ENCODE measurements around the gene CD70. TPM values are rescaled to one million over a fixed set of nuclear protein-coding genes. Genes with fewer than 3 reads are reported as not detected.
"Not testable (repeated sequence)": the region's sequence is repeated elsewhere in the genome, so short reads cannot be mapped to it uniquely, and the experiment has no call there.

Gene CD70
- total and polyA plus RNA-seq, 2 donors (not counting 1 experiment from before 2014, with no cell fraction given), result not detected

DNA sequence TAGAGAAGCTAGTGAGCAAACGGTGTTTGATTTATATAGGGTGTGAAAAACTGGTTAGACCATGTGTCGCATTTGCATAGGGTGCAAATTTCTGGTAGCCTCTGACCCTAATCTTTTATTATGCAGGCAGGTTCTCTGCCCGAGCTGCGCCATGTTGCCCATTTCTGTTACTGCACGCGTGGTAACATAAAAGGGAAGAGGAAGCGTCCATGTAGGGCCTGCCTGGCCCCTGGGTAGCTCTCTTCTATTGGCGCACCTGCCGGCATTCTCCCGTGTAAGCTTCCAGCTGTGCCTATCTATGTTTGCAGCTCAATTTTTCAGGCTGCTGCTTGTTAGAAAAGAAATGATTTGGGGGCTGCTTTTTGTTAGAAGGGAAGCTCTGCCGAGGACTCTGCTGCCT lies 14.0 kb upstream of the CD70 start:
- no peak overlapping the region for H3K4me2 ChIP-seq (ENCODE audit: extremely low read depth, insufficient read depth, low read length)
- DNase-seq (ENCODE audit: low read depth in 2 of 2), result no peak
- no peaks in the 10 kb centered on the region for H3K79me2 ChIP-seq (ENCODE audit: control insufficient read depth, insufficient read depth, low read length)
- no peak overlapping the region for H2AFZ ChIP-seq (ENCODE audit: low read length)
- no peaks in the 10 kb centered on the region for H3K27me3 ChIP-seq (ENCODE audit: control insufficient read depth, insufficient read depth, low read length)
- no peaks in the 10 kb centered on the region for H3K9me3 ChIP-seq (ENCODE audit: control insufficient read depth, insufficient read depth, low read depth, low read length)
- no peak overlapping the region for H3K9ac ChIP-seq (ENCODE audit: insufficient read depth, low read length)
- no peak overlapping the region for H3K27ac ChIP-seq (ENCODE audit: insufficient read depth, low read length)
- no peak overlapping the region for H3K4me3 ChIP-seq (replicated peaks in 1 of 4; ENCODE audit: control extremely low read depth in 1 of 4, insufficient read depth in 1 of 4, low read depth in 3 of 4, low read length in 4 of 4)
- TF ChIP-seq EZH2 (IDR thresholded peaks at IDR 0.05; ENCODE audit: low read length, missing control alignments), result no peak
- H3K4me1 ChIP-seq (ENCODE audit: control insufficient read depth, extremely low read depth, insufficient read depth, low read length), result no peaks in the 10 kb centered on the region
- no peaks in the 10 kb centered on the region for H3K36me3 ChIP-seq (ENCODE audit: control insufficient read depth, insufficient read depth, low read length)
- H4K20me1 ChIP-seq (ENCODE audit: control insufficient read depth, extremely low read depth, insufficient read depth, low read length), result no peaks in the 10 kb centered on the region

DNA sequence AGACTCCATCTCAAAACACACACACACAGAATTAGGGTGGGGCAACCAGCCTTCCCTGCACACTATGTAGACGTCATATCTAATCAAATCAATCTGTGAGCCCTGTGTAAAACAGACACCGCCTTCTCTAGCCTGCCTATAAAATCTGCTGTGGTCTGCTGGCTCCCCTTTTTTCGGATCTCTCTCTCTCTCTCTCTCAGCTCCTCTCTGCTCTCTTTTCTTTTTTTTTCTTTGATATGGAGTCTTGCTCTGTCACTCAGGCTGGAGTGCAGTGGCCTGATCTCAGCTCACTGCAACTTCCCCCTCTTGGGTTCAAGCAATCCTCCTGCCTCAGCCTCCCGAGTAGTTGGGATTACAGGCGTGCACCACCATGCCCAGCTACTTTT lies 11.8 kb upstream of the CD70 start:
- Histone ChIP-seq H3K79me2 (ENCODE audit: control insufficient read depth, insufficient read depth, low read length) (no peaks in the 10 kb centered on the region), H3K4me1 (ENCODE audit: control insufficient read depth, extremely low read depth, insufficient read depth, low read length) (no peaks in the 10 kb centered on the region), H3K4me3 (replicated peaks in 1 of 4; ENCODE audit: control extremely low read depth in 1 of 4, insufficient read depth in 1 of 4, low read depth in 3 of 4, low read length in 4 of 4) (no peak overlapping the region), H2AFZ (ENCODE audit: low read length) (no peak overlapping the region), H3K4me2 (ENCODE audit: extremely low read depth, insufficient read depth, low read length) (no peak overlapping the region), H3K9me3 (ENCODE audit: control insufficient read depth, insufficient read depth, low read depth, low read length) (no peaks in the 10 kb centered on the region), H3K36me3 (ENCODE audit: control insufficient read depth, insufficient read depth, low read length) (no peaks in the 10 kb centered on the region), H3K27ac (ENCODE audit: insufficient read depth, low read length) (no peak overlapping the region), H3K27me3 (ENCODE audit: control insufficient read depth, insufficient read depth, low read length) (no peaks in the 10 kb centered on the region), H4K20me1 (ENCODE audit: control insufficient read depth, extremely low read depth, insufficient read depth, low read length) (no peaks in the 10 kb centered on the region), H3K9ac (ENCODE audit: insufficient read depth, low read length) (no peak overlapping the region)
- DNase-seq (ENCODE audit: low read depth in 2 of 2), result no peak
- TF ChIP-seq, protein P1, sequence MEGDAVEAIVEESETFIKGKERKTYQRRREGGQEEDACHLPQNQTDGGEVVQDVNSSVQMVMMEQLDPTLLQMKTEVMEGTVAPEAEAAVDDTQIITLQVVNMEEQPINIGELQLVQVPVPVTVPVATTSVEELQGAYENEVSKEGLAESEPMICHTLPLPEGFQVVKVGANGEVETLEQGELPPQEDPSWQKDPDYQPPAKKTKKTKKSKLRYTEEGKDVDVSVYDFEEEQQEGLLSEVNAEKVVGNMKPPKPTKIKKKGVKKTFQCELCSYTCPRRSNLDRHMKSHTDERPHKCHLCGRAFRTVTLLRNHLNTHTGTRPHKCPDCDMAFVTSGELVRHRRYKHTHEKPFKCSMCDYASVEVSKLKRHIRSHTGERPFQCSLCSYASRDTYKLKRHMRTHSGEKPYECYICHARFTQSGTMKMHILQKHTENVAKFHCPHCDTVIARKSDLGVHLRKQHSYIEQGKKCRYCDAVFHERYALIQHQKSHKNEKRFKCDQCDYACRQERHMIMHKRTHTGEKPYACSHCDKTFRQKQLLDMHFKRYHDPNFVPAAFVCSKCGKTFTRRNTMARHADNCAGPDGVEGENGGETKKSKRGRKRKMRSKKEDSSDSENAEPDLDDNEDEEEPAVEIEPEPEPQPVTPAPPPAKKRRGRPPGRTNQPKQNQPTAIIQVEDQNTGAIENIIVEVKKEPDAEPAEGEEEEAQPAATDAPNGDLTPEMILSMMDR (conservative IDR thresholded peaks at IDR 0.05 in 1 of 2, IDR thresholded peaks at IDR 0.05 in 1 of 2; ENCODE audit: low read depth in 1 of 2, low read length in 2 of 2), result no peak
- TF ChIP-seq EZH2 (IDR thresholded peaks at IDR 0.05; ENCODE audit: low read length, missing control alignments), result no peak

DNA sequence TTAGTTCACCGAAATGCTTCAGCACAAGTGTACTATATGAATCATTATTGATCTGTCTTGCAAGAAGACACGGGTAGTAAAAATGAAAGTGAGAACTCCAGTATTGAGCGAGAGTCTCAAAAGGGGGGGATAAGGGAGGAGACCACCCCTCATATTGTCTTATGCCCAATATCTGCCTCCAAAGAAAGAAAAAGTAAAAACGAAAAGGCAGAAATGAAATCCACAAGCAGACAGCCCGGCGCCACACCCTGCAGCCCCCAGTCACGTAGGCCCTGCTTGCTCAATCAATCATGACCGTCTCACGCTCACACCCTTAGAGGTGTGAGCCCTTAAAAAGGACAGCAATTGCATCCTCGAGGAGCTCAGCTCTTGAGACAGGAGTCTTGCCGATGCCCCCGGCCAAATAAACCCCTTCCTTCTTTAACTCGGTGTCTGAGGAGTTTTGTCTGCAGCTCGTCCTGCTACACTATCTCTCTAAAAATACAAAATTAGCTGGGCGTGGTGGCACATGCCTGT lies 10.6 kb upstream of the CD70 start:
- H3K36me3 ChIP-seq (ENCODE audit: control insufficient read depth, insufficient read depth, low read length); H3K4me2 ChIP-seq (ENCODE audit: extremely low read depth, insufficient read depth, low read length); H4K20me1 ChIP-seq (ENCODE audit: control insufficient read depth, extremely low read depth, insufficient read depth, low read length); H3K9ac ChIP-seq (ENCODE audit: insufficient read depth, low read length); H3K27ac ChIP-seq (ENCODE audit: insufficient read depth, low read length); H3K4me3 ChIP-seq (replicated peaks in 1 of 4; ENCODE audit: control extremely low read depth in 1 of 4, insufficient read depth in 1 of 4, low read depth in 3 of 4, low read length in 4 of 4); H3K27me3 ChIP-seq (ENCODE audit: control insufficient read depth, insufficient read depth, low read length); DNase-seq (ENCODE audit: low read depth in 2 of 2); H2AFZ ChIP-seq (ENCODE audit: low read length); H3K9me3 ChIP-seq (ENCODE audit: control insufficient read depth, insufficient read depth, low read depth, low read length); H3K79me2 ChIP-seq (ENCODE audit: control insufficient read depth, insufficient read depth, low read length); H3K4me1 ChIP-seq (ENCODE audit: control insufficient read depth, extremely low read depth, insufficient read depth, low read length): not testable (repeated sequence)

DNA sequence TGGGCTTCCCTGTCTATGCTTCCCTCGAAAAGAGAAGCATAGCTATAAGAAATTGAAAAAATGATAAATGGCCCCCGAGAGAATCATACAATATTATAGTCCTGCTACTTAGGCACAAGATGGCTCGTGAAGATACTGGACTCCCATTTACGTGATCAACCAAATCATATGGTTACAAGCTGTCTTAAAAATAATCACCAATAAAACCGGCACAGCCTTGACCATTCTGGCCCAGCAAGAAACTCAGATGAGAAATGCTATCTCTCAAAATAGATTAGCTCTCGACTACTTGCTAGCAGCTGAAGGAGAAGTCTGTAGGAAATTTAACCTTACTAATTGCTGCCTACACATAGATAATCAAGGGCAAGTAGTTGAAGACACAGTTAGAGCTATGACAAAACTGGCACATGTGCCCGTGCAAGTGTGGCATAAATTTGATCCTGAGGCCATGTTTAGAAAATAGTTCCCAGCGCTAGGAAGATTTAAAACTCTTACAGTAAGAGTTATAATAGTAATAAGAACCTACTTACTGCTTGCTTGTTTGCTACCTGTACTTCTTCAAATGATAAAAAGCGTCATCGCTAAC lies 10.1 kb upstream of the CD70 start:
- not testable (repeated sequence) for H3K9me3 ChIP-seq (ENCODE audit: control insufficient read depth, insufficient read depth, low read depth, low read length); H3K9ac ChIP-seq (ENCODE audit: insufficient read depth, low read length); H4K20me1 ChIP-seq (ENCODE audit: control insufficient read depth, extremely low read depth, insufficient read depth, low read length); H3K27me3 ChIP-seq (ENCODE audit: control insufficient read depth, insufficient read depth, low read length); H3K79me2 ChIP-seq (ENCODE audit: control insufficient read depth, insufficient read depth, low read length); DNase-seq (ENCODE audit: low read depth in 2 of 2); H3K36me3 ChIP-seq (ENCODE audit: control insufficient read depth, insufficient read depth, low read length); H3K4me1 ChIP-seq (ENCODE audit: control insufficient read depth, extremely low read depth, insufficient read depth, low read length); H2AFZ ChIP-seq (ENCODE audit: low read length); H3K4me2 ChIP-seq (ENCODE audit: extremely low read depth, insufficient read depth, low read length); H3K4me3 ChIP-seq (replicated peaks in 1 of 4; ENCODE audit: control extremely low read depth in 1 of 4, insufficient read depth in 1 of 4, low read depth in 3 of 4, low read length in 4 of 4); H3K27ac ChIP-seq (ENCODE audit: insufficient read depth, low read length)

Measured in fibroblast of lung (primary cell).